ENCODE results near the gene SLC15A5.

The SLC15A5 gene

DNA sequence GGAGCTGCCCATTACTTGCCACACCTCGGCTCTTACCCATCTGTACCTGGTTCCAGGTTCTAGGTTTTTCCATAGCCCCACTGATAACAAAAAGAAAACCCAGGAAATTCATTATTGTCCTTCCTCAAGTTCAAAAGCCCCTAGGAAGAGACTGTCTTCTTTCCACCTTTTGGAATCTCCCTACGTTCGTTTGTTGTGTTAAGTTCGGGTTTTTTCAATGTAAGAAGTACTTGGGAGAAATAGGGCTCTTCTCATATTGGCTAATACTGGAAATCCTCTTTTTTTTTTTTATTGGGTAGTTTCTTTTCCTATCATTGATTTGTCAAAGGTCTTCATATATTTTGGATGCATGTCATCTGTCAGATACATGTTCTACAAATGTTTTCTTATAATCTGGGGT lies 17.3 kb downstream of the SLC15A5 start:
- no peak for DNase-seq

DNA sequence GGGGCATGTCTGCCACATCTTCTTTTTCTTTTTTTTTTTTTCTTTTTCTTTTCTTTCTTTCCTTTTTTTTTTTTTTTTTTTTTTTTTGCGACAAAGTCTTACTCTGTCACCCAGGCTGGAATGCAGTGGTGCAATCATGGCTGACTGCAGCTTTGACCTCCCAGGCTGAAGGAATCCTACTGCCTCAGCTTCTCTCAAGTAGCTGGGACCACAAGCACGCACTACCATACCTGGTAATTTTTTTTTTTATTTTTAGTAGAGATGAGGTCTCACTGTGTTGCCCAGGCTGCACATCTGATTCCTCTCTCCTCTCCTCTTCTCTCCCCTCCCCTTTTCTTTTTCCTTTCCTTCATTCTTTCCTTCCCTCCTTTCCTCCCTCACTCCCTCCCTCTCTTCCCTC lies 18.5 kb downstream of the SLC15A5 start:
- no peak for DNase-seq

DNA sequence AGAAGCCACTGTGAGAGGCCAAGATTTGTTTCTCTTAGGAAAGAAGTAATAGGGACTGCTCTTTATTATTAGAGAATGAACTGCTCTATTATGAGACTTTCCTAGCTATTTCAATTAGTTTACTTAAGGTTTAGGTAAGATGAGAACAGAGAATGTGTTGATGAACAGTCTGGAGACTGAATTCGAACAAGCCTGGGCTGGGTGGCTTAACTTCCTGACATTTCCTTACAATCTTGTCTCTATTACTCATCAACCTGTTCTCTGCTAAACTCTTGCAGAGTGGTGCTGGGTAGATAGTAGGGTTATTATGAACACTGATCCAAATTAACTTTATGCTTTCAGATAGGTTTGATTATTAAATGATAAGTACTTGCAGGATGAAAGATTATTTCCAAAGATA lies 31.2 kb downstream of the SLC15A5 start:
- no peak for DNase-seq

DNA sequence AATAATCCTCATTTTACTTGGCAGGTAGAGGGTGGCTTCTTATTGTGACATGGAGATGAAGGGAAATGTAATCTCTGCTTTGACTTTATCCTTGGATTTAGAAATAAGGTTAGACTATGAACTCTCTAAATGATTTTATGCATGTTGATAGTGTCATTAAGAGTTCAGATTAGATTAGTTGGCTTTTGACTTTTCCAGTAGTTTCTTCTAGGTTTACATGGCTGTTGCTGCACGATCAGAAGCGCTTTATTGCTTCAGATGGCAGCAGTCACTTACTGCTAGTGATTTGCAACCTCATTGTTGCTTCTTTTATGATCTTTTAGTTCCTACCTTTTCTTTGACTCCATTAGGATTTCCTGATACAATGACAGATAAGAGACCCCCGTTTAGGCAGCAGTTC lies 32.3 kb downstream of the SLC15A5 start:
- DNase-seq, result no peak

DNA sequence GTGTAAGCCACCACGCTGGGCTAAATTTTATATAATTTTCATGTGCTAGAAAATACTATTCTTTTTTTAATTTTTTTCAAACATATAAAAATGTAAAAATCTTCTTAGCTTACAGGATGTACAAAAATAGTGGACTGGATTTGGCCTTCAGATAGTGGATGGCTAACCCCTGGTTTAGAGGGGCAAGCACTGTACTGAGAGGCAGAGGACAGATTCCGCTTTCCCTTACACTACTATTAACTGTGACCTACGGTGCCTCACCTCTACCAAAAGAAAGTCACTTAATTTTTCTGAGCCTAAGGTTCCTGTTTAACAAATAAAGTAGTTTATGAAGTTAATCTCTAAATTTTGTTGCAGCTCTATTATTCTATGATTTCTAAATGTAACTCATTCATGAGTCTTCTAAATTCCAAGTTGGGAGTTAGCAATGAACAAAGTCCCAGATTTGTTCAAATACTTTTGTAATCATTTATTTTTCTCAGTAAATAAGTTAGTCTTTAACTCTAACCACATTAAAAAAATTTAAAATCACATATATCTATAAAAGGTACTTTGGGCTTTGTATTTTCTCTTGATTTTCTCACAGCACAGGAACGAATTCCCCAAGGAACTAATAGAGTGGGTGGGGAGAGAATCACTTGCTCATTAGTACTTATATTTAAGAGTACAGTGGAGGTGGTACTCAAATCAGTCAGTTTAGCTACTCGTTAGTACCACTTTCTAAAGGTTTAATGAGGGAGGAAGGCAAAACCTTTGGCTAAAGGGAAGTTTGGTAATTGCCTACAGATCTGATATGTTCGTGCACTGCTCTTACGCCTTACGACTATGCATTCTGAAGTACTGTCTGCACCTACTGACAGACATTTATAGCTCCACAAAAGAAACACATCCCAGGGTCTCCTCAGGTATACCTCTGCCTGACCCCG lies 33.7 kb downstream of the SLC15A5 start:
- no peak for DNase-seq

DNA sequence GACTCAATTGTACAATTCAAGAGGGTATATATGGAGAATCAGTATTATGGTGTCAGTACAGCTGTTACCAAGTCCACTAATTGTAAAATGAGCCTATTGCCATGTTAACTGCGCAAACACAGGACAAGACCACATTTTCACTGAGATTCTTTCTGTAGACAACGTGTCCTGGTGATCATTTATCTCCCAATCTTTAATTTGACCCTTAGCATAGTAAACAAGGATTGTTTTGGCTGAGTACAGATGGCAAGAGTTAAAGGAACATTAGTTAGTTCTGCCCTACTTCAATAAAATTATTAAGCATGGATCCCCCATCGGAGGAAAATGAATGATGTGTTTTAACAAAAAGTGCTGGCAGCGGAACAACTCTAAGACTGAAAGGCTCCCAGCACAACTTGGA lies 36.1 kb downstream of the SLC15A5 start:
- no peak for DNase-seq

DNA sequence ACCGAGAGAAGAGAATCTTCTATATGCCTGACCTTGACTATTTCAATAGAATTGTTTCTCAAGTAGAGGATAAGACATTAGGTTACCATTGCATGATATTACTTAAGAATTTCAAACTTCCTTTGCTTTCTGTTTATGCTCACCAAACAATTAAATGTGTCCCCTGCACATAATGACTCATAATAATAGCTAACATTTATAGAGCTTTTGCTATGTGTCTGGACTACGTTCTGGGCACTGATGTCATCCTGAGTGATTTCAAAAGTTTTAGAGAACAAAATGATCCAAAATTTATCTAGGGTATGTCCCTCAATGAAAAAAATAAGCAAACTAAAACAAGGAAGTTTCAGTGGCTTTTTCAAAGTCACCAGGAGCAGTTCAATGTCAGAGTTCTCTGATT lies 38.8 kb downstream of the SLC15A5 start:
- no peak for DNase-seq

DNA sequence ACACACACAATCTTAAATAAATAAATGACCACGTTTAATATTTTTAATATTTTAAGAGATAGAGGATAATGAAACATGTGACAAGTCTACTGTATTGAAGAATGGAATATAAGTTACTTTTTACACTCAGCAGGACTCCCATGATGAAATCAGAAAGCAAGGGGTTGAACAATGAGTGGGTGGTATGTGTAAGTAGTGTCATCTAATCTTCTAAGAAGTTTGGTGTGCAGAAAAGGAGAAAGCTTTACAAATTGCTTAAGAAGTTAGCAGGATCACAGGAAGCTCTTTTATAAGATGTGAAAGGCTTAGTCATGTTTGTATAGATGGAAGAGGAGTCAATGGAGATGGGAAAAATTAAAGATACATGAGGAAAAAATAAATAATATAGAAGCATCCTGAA lies 47.8 kb downstream of the SLC15A5 start:
- DNase-seq, result no peak

DNA sequence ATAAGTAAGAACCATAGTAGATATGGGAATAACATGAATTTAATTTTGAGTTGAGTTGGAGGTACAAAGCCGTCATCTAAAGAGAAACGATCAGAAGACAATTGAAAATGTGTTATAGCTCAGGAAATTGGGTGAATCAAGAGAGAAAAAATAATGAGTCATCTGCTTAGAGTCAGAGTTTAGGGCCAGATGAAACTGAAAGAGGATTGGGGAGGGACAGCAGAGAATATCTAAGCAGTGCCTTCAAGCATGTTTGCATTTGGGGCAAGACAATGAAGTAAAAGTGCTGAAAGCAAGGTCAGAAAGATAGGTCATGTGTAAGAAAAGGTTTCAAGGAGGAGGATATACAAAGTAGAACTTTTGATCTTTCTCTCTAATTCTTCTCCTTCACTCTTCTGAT lies 49.4 kb downstream of the SLC15A5 start:
- no peak for DNase-seq

DNA sequence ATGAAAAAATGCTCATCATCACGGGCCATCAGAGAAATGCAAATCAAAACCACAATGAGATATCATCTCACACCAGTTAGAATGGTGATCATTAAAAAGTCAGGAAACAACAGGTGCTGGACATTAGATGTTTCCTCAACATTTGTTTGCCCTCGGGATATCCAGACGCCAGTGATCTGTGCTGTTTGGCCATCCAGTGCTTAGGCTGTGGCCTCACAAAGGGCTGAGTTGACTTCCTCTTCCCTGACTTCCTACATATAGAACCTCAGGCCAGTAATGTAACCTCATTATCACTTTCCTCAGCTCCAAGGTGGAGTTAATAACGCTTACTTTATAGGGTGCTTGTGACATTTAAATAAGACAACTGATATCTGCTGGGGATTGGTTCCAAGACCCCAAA lies 51.8 kb downstream of the SLC15A5 start:
- DNase-seq, result no peak

DNA sequence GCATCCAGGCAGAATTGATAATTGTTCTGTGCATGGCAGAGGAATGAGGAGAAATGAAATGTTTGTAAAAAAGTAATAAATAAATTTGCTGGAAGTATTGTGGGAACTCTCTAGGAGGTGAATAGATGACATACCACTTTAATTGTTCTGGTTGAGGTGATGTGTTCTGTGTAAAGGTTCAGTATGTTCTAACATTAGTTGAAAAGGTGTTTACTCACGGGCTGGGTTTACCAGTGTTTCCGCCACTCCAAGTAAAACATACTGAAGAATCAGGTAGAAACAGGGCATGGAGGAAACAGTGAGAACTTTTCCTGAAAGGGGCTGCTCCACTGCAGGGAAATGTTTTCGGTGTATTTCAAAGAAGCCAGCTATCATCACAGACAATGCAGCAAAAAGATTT lies 53.3 kb downstream of the SLC15A5 start:
- no peak for DNase-seq

DNA sequence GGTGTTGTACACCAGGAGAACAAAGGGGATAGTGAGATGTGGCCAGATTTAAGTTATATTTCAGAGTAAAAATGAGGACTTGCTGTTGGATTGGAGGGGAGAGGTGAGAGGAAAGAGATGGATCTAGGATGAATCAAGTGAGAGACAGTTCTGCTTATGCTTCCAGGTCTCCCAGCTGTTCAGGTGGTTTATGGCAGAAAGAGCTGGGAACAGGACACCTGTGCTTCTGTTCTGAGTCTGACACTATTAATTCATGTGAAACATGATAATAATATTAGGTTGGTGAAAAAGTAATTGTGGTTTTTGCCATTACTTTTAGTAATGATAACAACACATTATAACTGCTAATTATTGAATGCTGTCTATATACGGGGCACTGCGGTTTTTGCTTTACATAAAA lies 55.7 kb downstream of the SLC15A5 start:
- no peak for DNase-seq

DNA sequence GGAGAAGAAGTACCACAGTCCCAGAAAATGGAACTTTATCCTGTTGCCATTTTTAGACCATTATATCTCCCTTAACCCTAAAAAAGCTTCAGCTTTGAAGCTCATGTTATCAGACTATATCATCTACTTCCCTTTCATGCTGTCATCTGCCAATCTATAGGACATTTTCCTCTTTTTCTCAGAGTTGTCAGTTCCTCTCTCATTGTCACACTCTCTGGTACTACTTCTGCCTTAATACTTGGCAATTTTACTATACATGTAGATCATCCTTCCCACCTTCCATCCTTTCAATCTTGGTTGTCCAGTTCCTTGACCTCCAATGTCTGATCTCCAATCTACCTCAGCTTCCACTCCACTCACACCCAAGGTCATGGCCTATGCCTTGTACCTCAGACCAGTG lies 57.4 kb downstream of the SLC15A5 start:
- DNase-seq, result no peak

DNA sequence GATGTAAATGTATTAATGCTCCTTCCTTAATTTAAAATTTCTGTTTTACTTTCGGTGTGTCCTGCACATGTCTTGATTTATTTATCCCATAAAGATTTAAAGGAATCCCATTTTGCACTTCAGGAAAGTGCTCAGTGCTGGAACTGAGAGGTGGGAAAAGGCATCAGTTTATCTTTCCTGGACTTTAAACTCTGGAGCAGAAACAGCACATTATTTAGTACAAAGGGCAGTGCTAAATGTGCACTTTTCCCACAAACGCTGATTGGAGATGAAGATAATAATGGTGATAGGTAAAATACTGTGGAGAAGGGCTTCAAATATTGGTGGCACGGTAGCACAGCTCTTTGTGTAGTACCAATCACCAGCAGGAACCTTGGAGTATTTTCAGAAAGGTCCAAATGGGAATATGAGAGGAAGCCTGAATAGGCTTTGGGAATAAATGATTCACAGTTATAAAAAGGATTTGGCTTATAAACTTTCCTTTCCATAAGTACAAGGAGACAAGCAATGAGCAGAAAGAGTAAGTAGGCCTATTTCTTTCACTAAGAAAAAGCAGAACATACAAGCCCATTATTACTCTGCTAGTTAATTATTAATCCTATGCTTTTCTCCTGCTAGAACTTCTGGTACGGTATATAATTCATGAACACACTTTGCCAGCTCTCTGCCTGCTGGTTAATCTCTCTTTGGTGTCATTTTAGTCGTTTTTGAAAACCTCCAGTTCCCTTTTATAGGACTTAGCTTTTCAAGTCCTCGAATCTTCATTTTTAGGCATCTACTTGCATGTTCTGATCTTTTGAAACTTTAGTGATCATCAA lies 58.3 kb downstream of the SLC15A5 start:
- DNase-seq, result no peak

DNA sequence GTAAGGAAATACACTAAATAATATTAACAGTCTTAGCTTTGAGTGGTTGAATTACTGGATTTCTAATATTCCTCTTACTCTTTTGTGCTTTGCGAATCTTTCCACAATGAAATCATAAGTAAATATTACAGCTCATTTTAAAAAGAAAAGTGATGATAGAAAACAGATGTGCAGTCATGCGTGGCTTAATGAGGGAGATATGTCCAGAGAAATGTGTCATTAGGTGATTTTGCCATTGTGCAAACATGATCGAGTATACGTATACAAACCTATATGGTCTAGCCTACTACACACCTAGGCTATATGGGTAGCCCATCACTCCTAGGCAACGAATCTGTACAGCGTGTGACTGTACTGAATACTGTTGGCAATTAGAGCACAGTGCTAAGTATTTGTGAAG lies 59.3 kb downstream of the SLC15A5 start:
- DNase-seq, result no peak

DNA sequence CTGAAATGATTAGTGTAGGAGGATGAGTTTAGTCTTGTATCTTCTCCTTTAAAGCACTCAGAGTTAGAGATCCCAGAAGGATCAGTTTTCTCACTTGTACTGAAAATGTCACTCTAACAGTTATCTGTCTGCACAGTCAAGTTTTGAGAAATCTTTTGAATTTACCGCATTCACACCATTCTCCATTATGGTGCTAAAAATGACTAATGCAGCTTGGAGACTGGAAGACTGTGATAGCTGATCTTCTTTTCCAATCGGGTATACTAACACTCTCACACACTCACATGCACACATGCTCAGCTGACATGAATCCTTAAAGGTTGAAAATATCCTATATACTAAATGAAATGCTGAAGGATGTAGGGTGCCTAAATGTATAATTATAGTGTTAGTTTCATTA lies 65.8 kb downstream of the SLC15A5 start:
- no peak for DNase-seq

DNA sequence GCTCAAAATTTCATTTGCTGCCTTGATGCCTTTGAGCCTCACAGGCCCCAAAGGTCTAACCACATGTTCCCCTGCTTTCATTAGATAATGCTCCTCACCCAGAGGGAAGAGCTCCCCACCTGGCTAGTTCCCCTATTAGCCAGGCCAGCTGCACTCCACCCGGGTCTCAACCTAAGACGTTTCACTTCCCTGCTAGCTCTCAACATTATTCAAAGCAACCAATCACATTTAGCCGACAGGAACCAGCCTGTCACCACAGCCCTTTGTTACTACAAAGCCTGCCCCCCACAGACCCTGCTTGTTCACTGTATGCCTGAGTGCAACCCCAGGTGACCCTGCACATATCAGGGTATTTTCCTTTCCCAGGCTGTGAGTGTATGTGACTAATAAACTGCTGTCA lies 78.6 kb downstream of the SLC15A5 start:
- DNase-seq, result no peak

DNA sequence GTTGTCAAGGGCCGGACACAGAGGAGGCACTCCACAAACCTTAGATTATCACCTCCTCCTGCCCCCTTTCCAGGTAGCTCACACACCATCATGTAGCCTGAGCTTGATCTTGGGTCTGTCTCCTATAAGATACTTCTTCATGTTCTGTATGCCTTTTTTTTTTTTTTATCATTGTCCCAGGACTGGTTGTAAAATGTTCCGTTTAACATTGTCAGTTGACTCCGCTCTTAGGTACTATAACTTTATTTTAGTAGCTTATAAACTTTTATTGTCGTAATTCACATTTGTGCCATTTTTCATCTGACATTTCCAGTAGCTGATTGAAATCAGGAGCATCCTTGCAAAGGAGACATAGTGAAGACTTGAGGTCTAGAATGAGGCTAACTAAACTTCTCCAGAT lies 79.9 kb downstream of the SLC15A5 start:
- DNase-seq, result no peak

DNA sequence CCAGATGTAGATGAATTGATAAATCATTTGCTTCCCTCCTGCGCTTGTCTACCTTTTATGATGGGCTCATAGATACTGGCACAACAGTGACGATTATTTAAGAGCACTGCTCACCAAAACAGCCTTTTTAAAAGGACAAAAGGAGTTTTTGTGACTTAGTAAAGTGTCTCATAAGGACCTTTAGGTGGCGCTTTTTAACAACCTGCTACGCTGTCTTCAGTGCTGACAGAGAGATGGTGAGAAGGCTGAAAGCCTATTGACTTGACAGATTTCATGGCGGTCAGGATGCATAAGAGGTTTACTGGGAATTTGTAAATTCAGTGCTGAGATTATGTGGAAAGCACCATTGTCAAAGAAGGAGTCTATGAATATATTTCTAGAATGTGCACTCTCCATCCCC lies 87.6 kb downstream of the SLC15A5 start:
- no peak for DNase-seq

DNA sequence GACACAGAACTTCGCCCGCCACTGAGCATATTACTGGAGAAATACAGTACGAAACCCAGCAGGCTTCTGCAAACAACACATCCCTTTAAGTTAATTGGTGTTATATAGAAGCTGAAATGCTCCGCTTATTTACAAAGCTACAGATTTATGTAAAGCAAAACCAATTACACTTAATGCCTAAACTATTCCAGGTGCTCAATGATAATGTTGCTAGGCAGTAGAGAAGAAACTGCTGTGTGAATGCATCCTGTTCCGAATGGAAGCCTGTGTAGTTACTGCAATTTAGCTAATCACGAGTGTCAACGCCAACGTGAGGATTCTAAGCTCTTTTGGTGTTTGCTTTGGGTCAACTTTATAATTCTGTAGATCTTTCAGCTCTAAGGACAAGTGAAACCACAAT lies 89.8 kb downstream of the SLC15A5 start:
- no peak for DNase-seq

DNA sequence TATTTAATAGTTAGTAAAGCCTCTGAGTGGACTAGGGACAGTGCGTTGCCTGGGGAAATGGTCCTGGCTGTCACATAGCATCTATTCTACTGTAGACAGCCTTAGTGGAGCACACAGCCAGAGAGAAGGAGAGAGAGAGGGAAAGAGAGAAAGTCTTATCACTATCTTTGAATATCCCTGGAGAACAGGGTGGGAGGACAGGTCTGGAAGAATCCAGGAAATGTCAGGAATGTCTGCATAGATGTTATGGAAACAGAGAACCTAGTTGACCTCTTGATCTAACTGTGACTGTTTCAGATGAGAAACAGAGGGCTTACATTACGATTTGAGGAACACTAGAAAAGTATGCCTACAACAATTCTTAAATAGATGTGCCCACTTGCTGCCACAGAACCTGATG lies 92.8 kb downstream of the SLC15A5 start:
- no peak for DNase-seq

DNA sequence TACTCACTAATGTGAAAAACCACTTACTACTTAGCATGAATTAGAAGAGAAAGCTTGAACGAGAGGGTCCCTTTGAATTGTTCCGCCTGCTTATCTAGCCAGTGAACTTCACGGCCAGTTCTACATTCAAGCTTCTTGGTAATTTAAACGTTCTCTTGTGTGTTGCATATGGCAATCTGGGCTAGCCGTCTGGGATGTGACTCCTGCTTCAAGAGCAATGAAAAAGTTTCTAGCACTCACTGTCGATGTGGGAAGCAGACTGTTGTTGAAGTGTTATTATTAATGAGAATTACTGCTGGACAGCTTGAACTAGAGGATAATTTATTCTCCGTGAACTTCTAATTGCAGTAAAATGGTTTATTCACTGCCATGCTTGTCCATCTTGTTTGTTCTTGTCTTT lies 93.9 kb downstream of the SLC15A5 start:
- DNase-seq, result no peak

DNA sequence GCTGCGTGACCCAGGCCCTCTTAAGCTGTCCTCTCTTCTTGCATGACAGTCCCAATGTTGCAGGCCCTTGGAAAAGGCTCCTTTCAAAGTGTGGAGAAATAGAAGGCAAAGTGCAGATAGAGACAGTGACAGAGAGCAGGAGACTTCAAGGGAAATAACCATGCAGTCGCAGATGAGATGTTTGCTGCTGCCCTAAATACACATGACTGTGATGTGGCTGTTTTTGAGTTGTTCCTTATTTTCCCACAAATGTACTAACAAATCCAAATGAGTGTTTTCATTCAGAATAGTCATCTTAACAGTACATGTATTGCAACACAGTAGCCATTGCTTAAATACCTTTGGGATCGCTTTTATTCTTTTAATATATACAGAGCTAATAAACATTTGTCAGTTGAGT lies 101.6 kb downstream of the SLC15A5 start:
- no peak for DNase-seq

DNA sequence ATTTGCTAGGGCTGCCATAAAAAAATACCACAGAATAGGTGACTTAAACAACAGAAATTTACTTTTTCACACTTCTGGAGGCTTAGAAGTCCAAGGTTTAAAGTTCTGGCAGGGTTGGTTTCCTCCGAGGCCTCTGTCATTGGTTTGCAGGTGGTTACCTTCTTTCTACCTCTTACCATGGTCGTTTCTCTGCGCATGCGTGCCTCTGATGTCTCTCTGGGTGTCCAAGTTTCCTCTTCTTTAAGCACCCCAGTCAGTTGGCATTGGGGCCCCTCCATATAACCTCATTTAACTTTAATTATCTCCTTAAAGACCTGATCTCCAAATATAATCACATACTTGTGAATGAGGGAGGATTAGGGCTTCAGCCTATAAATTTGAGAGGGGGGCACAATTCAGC lies 103.2 kb downstream of the SLC15A5 start:
- no peak for DNase-seq

Data from activated CD4-positive, alpha-beta T cell treated with anti-CD3 and anti-CD28 coated beads, Interleukin-10, Interleukin-2, amounts not matched to agents 100 ng/mL and 50 ng/mL, durations not matched to agents 16 hours and 8 hours (primary cell).